Stomach (tissue), 9 donors: ENCODE data around the gene RBM3. TPM values are rescaled to one million over a fixed set of nuclear protein-coding genes. Genes with fewer than 3 reads are reported as not detected.
A peak's percentile ranks its signal among the peaks of the same experiment; 100 is the strongest.

Experiments used
- DNase-seq, 2 donors: peaks; one replicate each; pipeline versions ENCODE4 v3.0.0 to v3.0.0-alpha.2; 2013 to 2019
- H3K27ac ChIP-seq, 5 donors: fragments of 200-600 bp in 4 of 5; sonication (generic) in 4 of 5; one replicate each; pipeline ENCODE4 v1.5.1; 2013 to 2019; ENCODE audit warnings: mild to moderate bottlenecking in 1 of 5, moderate library complexity in 1 of 5
- H3K27me3 ChIP-seq, 3 donors: fragments of 200-600 bp; sonication (generic); one replicate each; pipeline ENCODE4 v1.5.1; 2017 to 2019; ENCODE audit warnings: mixed run types in 1 of 3
- H3K36me3 ChIP-seq, 4 donors: fragments of 200-600 bp; sonication (generic); 1 replicate in 3 of 4; 2 replicates in 1 of 4; pipeline ENCODE4 v1.5.1; 2016 to 2019
- H3K4me1 ChIP-seq, 4 donors: fragments of 200-600 bp; sonication (generic); one replicate each; pipeline ENCODE4 v1.5.1; 2016 to 2019
- H3K4me3 ChIP-seq, 4 donors: fragments of 200-600 bp; sonication (generic) in 3 of 4; one replicate each; pipeline ENCODE4 v1.5.1; 2016 to 2019; ENCODE audit warnings: mild to moderate bottlenecking in 1 of 4
- H3K9me3 ChIP-seq, 4 donors: fragments of 200-600 bp; sonication (generic); one replicate each; pipeline ENCODE4 v1.5.1; 2016 to 2019
- CTCF ChIP-seq, 7 experiments: fragments of 450-650 bp in 4 of 7; fragments of 200-600 bp in 3 of 7; sonication (generic) in 3 of 7; IDR thresholded peaks; one replicate each; pipeline ENCODE4 v1.5.1; 2016 to 2019; ENCODE audit warnings: antibody characterized with exemption in 7 of 7, control low read depth in 2 of 7, mild to moderate bottlenecking in 1 of 7
- EP300 ChIP-seq: sonication (generic); formaldehyde crosslinking; IDR thresholded peaks from one replicate; pipeline ENCODE4 v1.6.1; 2017; ENCODE audit warnings: antibody characterized with exemption
- POLR2A ChIP-seq, 4 donors: fragments of 450-650 bp; IDR thresholded peaks; one replicate each; pipeline ENCODE4 v1.6.1; 2016; ENCODE audit warnings: antibody characterized with exemption in 4 of 4, control low read depth in 2 of 4, mild to moderate bottlenecking in 1 of 4, moderate library complexity in 1 of 4
- POLR2AphosphoS5 ChIP-seq, 3 donors: sonication (generic); formaldehyde crosslinking; IDR thresholded peaks; one replicate each; pipeline ENCODE4 v1.6.1; 2016; ENCODE audit warnings: antibody characterized with exemption in 3 of 3
- WGBS, 5 donors: extraction: QIAGEN DNeasy Blood & Tissue Kit in 3 of 5; methylation state at CpG; one replicate each; pipeline versions ENCODE4 v1.1.5 to v1.1.7; 2013 to 2018; 5-methylcytosine and 5-hydroxymethylcytosine counted together
- intact Hi-C: fragments of 100-400 bp; cut with DNase I; formaldehyde crosslinking; loops from one replicate; pipeline ENCODE4 v1.15.1; 2023; ENCODE audit warnings: low total_unique reads
- polyA plus RNA-seq, 3 donors: library from polyadenylated mRNA; stranded (reverse); fragments of 200-250 nt; gene quantifications; one replicate each; pipeline ENCODE4 v1.2.3, GENCODE V29; 2013
- total RNA-seq, 5 donors: library from RNA; depleted of rRNA; stranded (reverse); fragments of >200 nt; gene quantifications; one replicate each; pipeline versions ENCODE4 v1.1.0 to v1.2.3, GENCODE V29; 2014 to 2016
- donor health status: healthy with polysubstance abuse.
- donor health status: Bipolar disorder and iron deficiency.
- donor health status: healthy.

Gene RBM3
- total and polyA plus RNA-seq, 8 donors: 106 to 419 (median 157) TPM

- 51 to 72% (median 65%) methylated on average over 11 to 13 of the region's 13 CpGs for WGBS, 5 donors
Observed at GRCh38 chrX:48589482-48590162, 15.3 kb downstream of the RBM3 start.

GRCh38 chrX:48590203-48591103, 16.2 kb downstream of the RBM3 start:
- intact Hi-C loops: no loop called here
- DNase-seq: no peak
- Histone ChIP-seq H3K36me3 (no peaks in the 10 kb centered on the region), H3K9me3 (no peaks in the 10 kb centered on the region), H3K27ac (peak overlapping the region in 4 of 5 donors; percentile 43 to 64 (median 60)), H3K4me3 (no peak overlapping the region), H3K4me1 (peaks cover 0 to 4% (median 0%) of the 10 kb centered on the region in 4 donors), H3K27me3 (no peaks in the 10 kb centered on the region)
- TF ChIP-seq EP300 (no peak), POLR2AphosphoS5 (IDR thresholded peaks at IDR 0.05) (no peak), POLR2A (IDR thresholded peaks at IDR 0.05) (no peak), CTCF (IDR thresholded peaks at IDR 0.05) (no peak)
- 77 to 90% (median 86%) methylated on average over 16 to 21 of the region's 21 CpGs for WGBS, 5 donors

More at GRCh38 chrX:48589482-48590162, 15.3 kb downstream of the RBM3 start:
- H3K4me3 ChIP-seq: no peak overlapping the region
- H3K36me3 ChIP-seq: no peaks in the 10 kb centered on the region
- DNase-seq: peak in 1 of 2 donors; percentile 48
- TF ChIP-seq CTCF (IDR thresholded peaks at IDR 0.05): no peak
- TF ChIP-seq EP300: no peak
- no peak for TF ChIP-seq POLR2AphosphoS5 (IDR thresholded peaks at IDR 0.05)
- TF ChIP-seq POLR2A (IDR thresholded peaks at IDR 0.05): no peak
- peaks cover 0 to 4% (median 0%) of the 10 kb centered on the region in 4 donors for H3K4me1 ChIP-seq
- no peaks in the 10 kb centered on the region for H3K27me3 ChIP-seq
- intact Hi-C loops: no loop called here
- peaks cover 0 to 3% (median 0%) of the 10 kb centered on the region in 4 donors for H3K9me3 ChIP-seq
- H3K27ac ChIP-seq: peak overlapping the region in 4 of 5 donors; percentile 22 to 64 (median 44)

GRCh38 chrX:48591255-48591791, 17.0 kb downstream of the RBM3 start:
- H3K27me3 ChIP-seq: no peaks in the 10 kb centered on the region
- peak; percentile 31 to 51 for DNase-seq
- H3K9me3 ChIP-seq: no peaks in the 10 kb centered on the region
- H3K4me3 ChIP-seq: no peak overlapping the region
- peak overlapping the region in 4 of 5 donors; percentile 43 to 64 (median 60) for H3K27ac ChIP-seq
- 56 to 70% (median 63%) methylated on average over 9 of the region's 9 CpGs for whole genome bisulfite sequencing, 5 donors
- intact Hi-C loops: no loop called here
- H3K36me3 ChIP-seq: no peaks in the 10 kb centered on the region
- peaks cover 0 to 6% (median 0%) of the 10 kb centered on the region in 4 donors for H3K4me1 ChIP-seq
- TF ChIP-seq POLR2AphosphoS5 (IDR thresholded peaks at IDR 0.05) (peak; percentile 20 to 82 (median 69)), EP300 (no peak)

- no peak for TF ChIP-seq POLR2A (IDR thresholded peaks at IDR 0.05)
- no peak for TF ChIP-seq POLR2AphosphoS5 (IDR thresholded peaks at IDR 0.05)
- TF ChIP-seq EP300: no peak
- TF ChIP-seq CTCF (IDR thresholded peaks at IDR 0.05): no peak
Observed at GRCh38 chrX:48592971-48593370, 18.7 kb downstream of the RBM3 start.

More at GRCh38 chrX:48592971-48593370, 18.7 kb downstream of the RBM3 start:
- Histone ChIP-seq H3K27me3 (no peaks in the 10 kb centered on the region), H3K4me1 (peaks cover 0 to 14% (median 3%) of the 10 kb centered on the region in 4 donors), H3K36me3 (no peaks in the 10 kb centered on the region), H3K27ac (no peak overlapping the region), H3K4me3 (no peak overlapping the region), H3K9me3 (no peaks in the 10 kb centered on the region)
- DNase-seq: no peak
- 72 to 85% (median 79%) methylated on average over 5 of the region's 5 CpGs for WGBS, 5 donors
- intact Hi-C loops: no loop called here
